HG03280 (cell line): ENCODE results near the gene PLAAT4.
"Not testable (repeated sequence)": the region's sequence is repeated elsewhere in the genome, so short reads cannot be mapped to it uniquely, and the experiment has no call there.

Source experiments
- ATAC-seq: cut with Tn5 transposase; IDR thresholded peaks from one replicate; pipeline ENCODE4 v1.9.1; 2021; ENCODE audit warnings: mild to moderate bottlenecking, moderate library complexity; ENCODE audit not compliant: unreplicated experiment

The PLAAT4 gene

GRCh38 chr11:63537293-63538101 lies 889 bp downstream of the PLAAT4 start:
- ATAC-seq, result no peak

GRCh38 chr11:63542506-63542905 lies 5.9 kb downstream of the PLAAT4 start:
- ATAC-seq, result not testable (repeated sequence)

- no peak for ATAC-seq
These were observed 7.1 kb downstream of the PLAAT4 start for GRCh38 chr11:63543711-63544110.

GRCh38 chr11:63547061-63547460 lies 10.5 kb downstream of the PLAAT4 start:
- no peak for ATAC-seq

- no peak for ATAC-seq
These were observed 11.6 kb downstream of the PLAAT4 start for GRCh38 chr11:63548178-63548577.

- no peak for ATAC-seq
These were observed 12.8 kb downstream of the PLAAT4 start for GRCh38 chr11:63549411-63549810.

- not testable (repeated sequence) for ATAC-seq
These were observed 13.6 kb downstream of the PLAAT4 start for GRCh38 chr11:63550156-63550700.

- ATAC-seq, result no peak
These were observed 14.7 kb downstream of the PLAAT4 start for GRCh38 chr11:63551091-63551888.

GRCh38 chr11:63551889-63552266 lies 15.3 kb downstream of the PLAAT4 start:
- no peak for ATAC-seq

- no peak for ATAC-seq
These were observed 16.3 kb downstream of the PLAAT4 start for GRCh38 chr11:63552921-63553320.

GRCh38 chr11:63553759-63554158 lies 17.2 kb downstream of the PLAAT4 start:
- ATAC-seq, result no peak

- ATAC-seq, result no peak
These were observed 18.2 kb downstream of the PLAAT4 start for GRCh38 chr11:63554877-63555223.

GRCh38 chr11:63556404-63557013 lies 19.9 kb downstream of the PLAAT4 start:
- no peak for ATAC-seq

- no peak for ATAC-seq
These were observed 21.0 kb downstream of the PLAAT4 start for GRCh38 chr11:63557570-63557969.

- ATAC-seq, result no peak
These were observed 22.0 kb downstream of the PLAAT4 start for GRCh38 chr11:63558459-63559157.

- ATAC-seq, result no peak
These were observed 24.0 kb downstream of the PLAAT4 start for GRCh38 chr11:63560506-63561180.

GRCh38 chr11:63563201-63564055 lies 26.8 kb downstream of the PLAAT4 start, which contains the start of gene PLAAT2:
Gene PLAAT2 (minus strand): TSS chr11:63563379. CDS start chr11:63563324, 55 bp downstream.
- ATAC-seq, result no peak

- ATAC-seq, result peak; percentile 62
These were observed 27.6 kb downstream of the PLAAT4 start for GRCh38 chr11:63564056-63564774.
